Adipocyte (in vitro differentiated cells): ENCODE measurements around the gene PRMT9.

Source experiments
- DNase-seq: peaks from one replicate; pipeline ENCODE4 v3.0.0-alpha.2; 2015; ENCODE audit warnings: low read depth
- H3K27me3 ChIP-seq: replicated peaks from 2 replicates; pipeline ENCODE4 v1.7.0; 2013; ENCODE audit warnings: mild to moderate bottlenecking, low read length, moderate library complexity; ENCODE audit not compliant: control insufficient read depth, insufficient read depth
- H3K36me3 ChIP-seq: 2 replicates; pipeline ENCODE4 v1.7.0; 2013; ENCODE audit warnings: low read length, mild to moderate bottlenecking, moderate library complexity; ENCODE audit not compliant: control insufficient read depth, insufficient read depth, severe bottlenecking
- H3K4me1 ChIP-seq: 2 replicates; pipeline ENCODE4 v1.7.0; 2013; ENCODE audit warnings: mild to moderate bottlenecking, low read length, moderate library complexity; ENCODE audit not compliant: control insufficient read depth, insufficient read depth
- H3K4me3 ChIP-seq: 2 replicates; pipeline ENCODE4 v1.7.0; 2013; ENCODE audit warnings: mild to moderate bottlenecking, low read length, moderate library complexity
- H3K9ac ChIP-seq: 2 replicates; pipeline ENCODE4 v1.7.0; 2013; ENCODE audit warnings: mild to moderate bottlenecking, low read length, moderate library complexity
- H3K9me3 ChIP-seq: 2 replicates; pipeline ENCODE4 v1.7.0; 2013; ENCODE audit warnings: mild to moderate bottlenecking, low read length, moderate library complexity; ENCODE audit not compliant: control insufficient read depth

PRMT9 gene

GRCh38 chr4:147683717-147684700, at the start of gene PRMT9:
TSS of gene PRMT9 (minus strand) at chr4:147684163. CDS start at chr4:147683987, 176 bp downstream.
- Histone ChIP-seq H3K9ac (peak within 1 kb of the TSS; percentile 97), H3K9me3 (no peaks in the 10 kb centered on the region), H3K4me1 (peaks cover 8% of the 10 kb centered on the region), H3K4me3 (peak within 1 kb of the TSS; percentile 92), H3K27me3 (no peaks in the 10 kb centered on the region), H3K36me3 (peaks cover 5% of the 10 kb centered on the region)
- DNase-seq, result peak; percentile 95

GRCh38 chr4:147732518-147733235, 48.7 kb upstream of the PRMT9 start:
- H3K9ac ChIP-seq, result peak overlapping the region; percentile 95
- peak; percentile 80 for DNase-seq
- H3K36me3 ChIP-seq, result no peaks in the 10 kb centered on the region
- peaks cover 43% of the 10 kb centered on the region for H3K4me1 ChIP-seq
- H3K4me3 ChIP-seq, result peak overlapping the region; percentile 90
- H3K27me3 ChIP-seq, result no peaks in the 10 kb centered on the region
- no peaks in the 10 kb centered on the region for H3K9me3 ChIP-seq

GRCh38 chr4:147731580-147732517, 47.9 kb upstream of the PRMT9 start, which contains the start of gene ARHGAP10:
TSS of gene ARHGAP10 (plus strand) at chr4:147732088. CDS start at chr4:147732302, 214 bp downstream.
- DNase-seq, result peak; percentile 93
- Histone ChIP-seq H3K4me1 (peaks cover 42% of the 10 kb centered on the region), H3K4me3 (peak within 1 kb of the TSS; percentile 90), H3K9ac (peak within 1 kb of the TSS; percentile 95), H3K27me3 (no peaks in the 10 kb centered on the region), H3K36me3 (no peaks in the 10 kb centered on the region), H3K9me3 (no peaks in the 10 kb centered on the region)

- no peaks in the 10 kb centered on the region for H3K36me3 ChIP-seq
- H3K4me1 ChIP-seq, result peaks cover 27% of the 10 kb centered on the region
- DNase-seq, result no peak
- H3K4me3 ChIP-seq, result no peak overlapping the region
- H3K9ac ChIP-seq, result no peak overlapping the region
- no peaks in the 10 kb centered on the region for H3K27me3 ChIP-seq
- no peaks in the 10 kb centered on the region for H3K9me3 ChIP-seq
Measured at GRCh38 chr4:147730333-147730732, 46.4 kb upstream of the PRMT9 start.

GRCh38 chr4:147727476-147728028, 43.6 kb upstream of the PRMT9 start:
- no peak overlapping the region for H3K9ac ChIP-seq
- peaks cover 17% of the 10 kb centered on the region for H3K4me1 ChIP-seq
- no peaks in the 10 kb centered on the region for H3K9me3 ChIP-seq
- DNase-seq, result no peak
- H3K36me3 ChIP-seq, result no peaks in the 10 kb centered on the region
- no peaks in the 10 kb centered on the region for H3K27me3 ChIP-seq
- H3K4me3 ChIP-seq, result no peak overlapping the region

- Histone ChIP-seq H3K9ac (no peak overlapping the region), H3K4me3 (no peak overlapping the region), H3K36me3 (no peaks in the 10 kb centered on the region), H3K9me3 (no peaks in the 10 kb centered on the region), H3K27me3 (no peaks in the 10 kb centered on the region), H3K4me1 (peaks cover 13% of the 10 kb centered on the region)
- DNase-seq, result peak; percentile 24
Measured at GRCh38 chr4:147725673-147726072, 41.7 kb upstream of the PRMT9 start.

- no peak overlapping the region for H3K4me3 ChIP-seq
- no peaks in the 10 kb centered on the region for H3K27me3 ChIP-seq
- H3K36me3 ChIP-seq, result no peaks in the 10 kb centered on the region
- peaks cover 13% of the 10 kb centered on the region for H3K4me1 ChIP-seq
- no peak overlapping the region for H3K9ac ChIP-seq
- DNase-seq, result no peak
- no peaks in the 10 kb centered on the region for H3K9me3 ChIP-seq
Measured at GRCh38 chr4:147724468-147725201, 40.7 kb upstream of the PRMT9 start.

GRCh38 chr4:147723326-147723725, 39.4 kb upstream of the PRMT9 start:
- peak overlapping the region; percentile 47 for H3K4me3 ChIP-seq
- no peaks in the 10 kb centered on the region for H3K27me3 ChIP-seq
- H3K4me1 ChIP-seq, result peaks cover 13% of the 10 kb centered on the region
- no peak for DNase-seq
- H3K9me3 ChIP-seq, result no peaks in the 10 kb centered on the region
- H3K36me3 ChIP-seq, result no peaks in the 10 kb centered on the region
- H3K9ac ChIP-seq, result peak overlapping the region; percentile 31

- H3K9ac ChIP-seq, result no peak overlapping the region
Measured at GRCh38 chr4:147717878-147718277, 33.9 kb upstream of the PRMT9 start.

More at GRCh38 chr4:147717878-147718277, 33.9 kb upstream of the PRMT9 start:
- Histone ChIP-seq H3K27me3 (no peaks in the 10 kb centered on the region), H3K4me1 (peaks cover 22% of the 10 kb centered on the region), H3K9me3 (no peaks in the 10 kb centered on the region), H3K4me3 (no peak overlapping the region), H3K36me3 (no peaks in the 10 kb centered on the region)
- DNase-seq, result no peak
